T follicular helper cell (primary cell): Measurements from ENCODE around the gene DSCAM.
"Not testable (repeated sequence)": the region's sequence is repeated elsewhere in the genome, so short reads cannot be mapped to it uniquely, and the experiment has no call there.

Experiments used
- DNase-seq: peaks from one replicate; pipeline ENCODE4 v3.0.0-alpha.2; 2020; ENCODE audit warnings: low read depth

DSCAM gene

GRCh38 chr21:40381111-40381510, 465.8 kb downstream of the DSCAM start:
- no peak for DNase-seq

DNA sequence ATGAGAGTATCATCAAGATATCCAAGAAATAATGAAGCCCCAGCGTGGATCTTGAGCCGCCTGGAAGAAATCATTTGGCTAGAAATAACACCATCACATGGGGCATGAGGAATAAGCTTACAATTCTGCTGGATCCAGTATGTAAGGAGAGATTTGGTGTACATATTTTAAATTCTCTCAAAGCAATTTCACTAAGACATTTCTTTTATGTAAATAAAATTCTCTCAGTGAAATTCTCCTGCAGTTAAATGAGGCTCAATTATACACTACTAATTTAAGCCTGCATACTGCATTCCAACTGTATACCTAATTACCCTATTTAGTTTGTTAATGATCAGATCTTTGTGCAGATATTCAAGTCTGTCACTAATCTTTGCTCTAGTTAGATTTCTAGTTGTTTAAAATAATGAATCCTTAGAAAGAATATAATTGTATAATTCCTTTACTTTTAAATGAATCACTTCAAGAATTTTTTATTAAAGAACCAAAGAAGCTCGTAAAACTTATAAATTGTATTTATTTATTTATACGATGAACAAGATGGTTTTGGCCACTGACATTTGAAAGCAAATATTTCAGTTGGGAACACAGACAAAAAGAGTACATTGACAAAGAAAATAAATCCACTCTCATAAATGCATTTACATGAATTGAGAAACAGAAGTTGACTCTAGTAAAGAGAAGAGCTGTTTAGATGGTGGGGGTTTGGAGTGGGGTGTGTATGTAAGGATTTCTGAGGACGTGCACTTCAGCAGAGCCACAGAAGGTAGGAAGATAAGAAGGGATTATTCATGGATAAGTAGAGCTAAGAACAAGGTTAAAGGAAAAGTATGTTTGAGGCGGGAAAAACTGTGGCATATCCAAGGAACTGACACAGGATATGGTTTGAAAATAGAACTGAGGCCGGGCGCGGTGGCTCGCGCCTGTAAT, 466.8 kb downstream of the DSCAM start:
- no peak for DNase-seq

DNA sequence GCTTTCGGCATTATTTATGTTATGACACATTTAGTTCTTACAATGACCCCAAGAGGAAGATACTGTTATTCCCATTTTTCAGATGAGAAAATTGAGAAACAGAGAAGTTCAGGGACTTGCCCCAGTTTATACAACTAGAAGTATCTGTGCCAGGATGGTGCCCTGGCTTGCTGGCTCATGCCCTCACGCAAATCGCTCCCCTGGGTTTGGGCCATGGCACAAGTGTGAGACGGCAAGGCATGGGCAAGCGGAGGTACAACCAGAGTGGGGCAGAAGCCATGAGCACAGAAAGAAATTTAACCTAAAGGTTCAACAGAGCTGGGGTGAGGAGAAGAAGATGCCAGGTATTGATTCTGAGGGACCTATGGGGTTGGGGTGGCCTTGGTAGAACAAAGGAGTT, 469.8 kb downstream of the DSCAM start:
- DNase-seq: no peak

- DNase-seq: no peak
Measured at GRCh38 chr21:40373761-40374160, 473.2 kb downstream of the DSCAM start.

DNA sequence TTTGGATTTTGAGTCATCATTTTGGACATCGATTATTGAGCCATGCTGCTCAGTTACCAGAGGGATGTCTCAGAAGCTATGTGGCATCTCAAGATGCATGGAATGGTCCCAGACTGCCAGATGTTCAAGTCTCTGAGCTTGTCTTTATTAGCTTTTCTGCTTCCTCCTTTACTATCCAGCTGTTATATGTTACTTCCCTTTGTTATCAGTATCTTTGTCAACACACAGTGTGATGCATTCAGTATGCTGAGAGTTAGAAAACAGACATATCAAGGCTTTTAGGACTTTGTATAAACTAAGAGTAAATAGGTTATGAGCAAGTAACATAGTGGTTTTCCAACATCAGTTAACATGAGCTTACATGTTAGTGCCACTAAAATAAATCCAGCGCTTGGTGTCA, 474.5 kb downstream of the DSCAM start:
- DNase-seq: no peak

DNA sequence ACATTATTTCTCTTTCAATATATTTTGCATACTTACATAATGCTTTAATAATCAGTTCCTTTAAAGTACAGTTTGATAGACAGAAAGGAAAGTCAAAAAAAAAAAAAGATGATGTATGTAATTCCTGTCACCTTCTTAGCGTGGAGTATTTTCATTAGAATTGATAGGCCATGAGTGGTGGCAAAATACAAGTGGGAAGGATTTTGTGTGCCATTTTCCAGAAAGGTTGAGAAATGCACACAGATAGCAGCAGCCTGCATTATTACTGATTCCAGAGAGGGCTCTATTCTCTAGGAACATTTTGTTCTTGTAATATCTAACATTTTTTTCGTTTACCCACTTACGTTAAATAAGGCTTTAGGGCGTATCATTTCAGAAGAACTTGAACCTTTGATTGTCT, 475.6 kb downstream of the DSCAM start:
- no peak for DNase-seq

DNA sequence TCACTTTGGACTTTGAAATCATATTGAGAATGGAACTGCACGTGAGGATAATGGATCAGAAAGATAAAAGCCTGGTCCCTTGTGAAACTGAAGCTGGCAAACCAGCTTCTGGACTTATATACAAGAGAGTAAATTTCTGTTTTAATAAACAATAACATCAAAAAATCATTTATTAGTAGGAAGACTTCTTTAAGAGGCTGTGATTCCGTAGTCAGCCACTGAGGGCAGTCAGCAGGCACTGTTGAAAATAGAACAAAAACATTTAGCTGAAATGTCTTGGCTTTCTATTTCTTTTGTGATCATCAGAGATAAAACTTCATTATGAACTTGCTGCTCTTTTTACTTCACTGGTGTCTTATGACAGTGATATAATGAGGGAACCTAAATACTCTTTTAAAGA, 490.3 kb downstream of the DSCAM start:
- DNase-seq: no peak

- no peak for DNase-seq
Measured at GRCh38 chr21:40355076-40355475, 491.9 kb downstream of the DSCAM start.

DNA sequence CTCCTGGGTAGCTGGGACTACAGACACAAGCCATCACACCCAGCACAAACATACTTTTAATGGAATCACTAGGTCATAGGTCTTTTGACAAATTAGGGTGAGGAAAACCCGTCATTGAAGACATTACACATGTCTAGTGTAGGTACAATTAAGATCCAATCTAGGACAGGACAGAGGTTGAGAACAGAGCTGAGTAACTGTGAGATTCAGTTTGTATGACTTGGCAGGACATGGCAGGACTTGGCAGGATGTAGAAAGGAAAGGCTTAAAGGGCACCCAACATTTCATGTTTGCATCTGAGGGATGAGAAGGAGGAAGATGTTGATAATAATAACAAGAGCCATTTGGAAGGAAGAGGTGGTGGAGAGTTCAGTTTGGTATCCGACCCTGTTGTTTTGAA, 496.0 kb downstream of the DSCAM start:
- DNase-seq: no peak

- DNase-seq: no peak
Measured at GRCh38 chr21:40349591-40349990, 497.4 kb downstream of the DSCAM start.

GRCh38 chr21:40345711-40346321, 501.1 kb downstream of the DSCAM start:
- DNase-seq: no peak

GRCh38 chr21:40340357-40340756, 506.6 kb downstream of the DSCAM start:
- DNase-seq: no peak

- DNase-seq: no peak
Measured at GRCh38 chr21:40339050-40339449, 507.9 kb downstream of the DSCAM start.

- no peak for DNase-seq
Measured at GRCh38 chr21:40337981-40338380, 509.0 kb downstream of the DSCAM start.

- DNase-seq: no peak
Measured at GRCh38 chr21:40335704-40336103, 511.3 kb downstream of the DSCAM start.

GRCh38 chr21:40334159-40334558, 512.8 kb downstream of the DSCAM start:
- DNase-seq: no peak

- DNase-seq: no peak
Measured at GRCh38 chr21:40333731-40334130, 513.2 kb downstream of the DSCAM start.

GRCh38 chr21:40331804-40332203, 515.2 kb downstream of the DSCAM start:
- no peak for DNase-seq

- no peak for DNase-seq
Measured at GRCh38 chr21:40331172-40331571, 515.8 kb downstream of the DSCAM start.

GRCh38 chr21:40324389-40324788, 522.6 kb downstream of the DSCAM start:
- DNase-seq: no peak

- DNase-seq: not testable (repeated sequence)
Measured at GRCh38 chr21:40320718-40321117, 526.2 kb downstream of the DSCAM start.

DNA sequence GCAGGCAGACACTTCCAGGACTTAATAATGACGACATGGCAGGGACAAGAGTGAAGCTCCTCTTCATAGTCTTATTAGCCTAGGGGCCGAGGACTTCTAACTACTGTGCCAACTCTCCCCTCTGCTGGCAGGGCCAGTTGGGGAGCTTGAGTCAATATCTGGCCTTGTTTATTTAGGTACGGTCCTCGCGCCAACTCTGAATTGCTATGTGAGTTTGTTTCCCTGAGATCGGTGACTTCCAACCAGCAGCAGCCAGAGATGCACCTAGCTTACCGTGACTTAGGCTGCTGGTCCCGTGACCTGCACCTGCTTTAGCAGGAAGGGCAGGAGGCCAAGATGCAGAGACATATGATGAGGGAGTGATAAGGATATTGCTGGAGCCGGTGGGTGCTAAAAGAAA, 528.6 kb downstream of the DSCAM start:
- no peak for DNase-seq

DNA sequence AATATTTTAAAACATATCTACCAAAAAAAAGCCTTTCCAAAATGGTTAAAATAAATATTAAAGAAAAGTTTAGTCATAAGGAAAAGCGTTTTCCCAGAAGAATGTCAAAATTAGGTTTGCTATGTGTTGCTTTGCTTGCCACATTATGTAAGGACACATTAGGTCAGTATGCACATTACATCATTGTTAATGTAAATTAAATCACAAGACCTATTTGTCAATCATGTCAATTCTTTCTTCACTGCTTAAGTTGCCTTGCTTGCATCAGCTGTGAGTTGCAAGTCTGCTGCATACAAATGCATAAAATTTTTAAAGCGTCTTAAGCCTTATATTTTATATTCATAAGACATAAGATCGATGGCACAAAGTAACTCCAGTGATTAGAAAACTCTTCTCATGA, 530.9 kb downstream of the DSCAM start:
- DNase-seq: no peak

GRCh38 chr21:40315626-40316025, 531.3 kb downstream of the DSCAM start:
- DNase-seq: no peak
